ENCODE results near the gene RPS6KA5. TPM values are rescaled to one million over a fixed set of nuclear protein-coding genes. Genes with fewer than 3 reads are reported as not detected.

The RPS6KA5 gene
- total and polyA plus RNA-seq, 7 experiments from 2014 or later, result 17.7 to 43.5 (median 34.1) TPM

DNA sequence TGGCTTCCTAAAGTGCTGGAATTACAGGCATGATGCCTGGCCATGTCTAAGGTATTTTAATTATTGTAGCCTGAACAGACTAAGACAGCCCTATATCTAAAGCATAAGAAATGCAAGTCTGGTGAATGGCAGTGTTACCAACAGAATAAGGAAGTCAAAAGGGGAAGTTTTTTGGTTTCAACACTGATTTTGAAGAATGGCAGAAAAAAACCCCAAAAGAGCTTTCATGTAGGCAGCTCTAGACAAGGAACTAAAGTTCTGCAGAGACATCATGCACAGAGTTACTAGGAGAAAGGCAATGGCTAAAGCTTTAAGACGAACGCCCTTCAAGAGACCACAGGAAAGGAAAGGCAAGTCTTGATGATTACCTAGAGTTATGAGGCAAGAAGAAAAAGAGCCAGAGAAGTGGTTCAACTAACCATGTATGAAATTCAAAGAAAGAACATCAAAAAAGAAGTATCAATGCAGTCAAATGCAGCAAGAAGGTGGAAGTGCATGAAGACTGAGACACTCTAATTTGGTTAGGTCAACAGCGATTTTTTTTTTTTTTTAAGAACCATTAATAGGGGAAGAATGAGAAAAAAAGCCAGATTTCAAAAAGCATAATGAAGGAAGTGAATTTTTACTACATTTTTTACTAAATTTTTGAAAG, 50.8 kb downstream of the RPS6KA5 start:
- peaks cover 30 to 49% (median 44%) of the 10 kb centered on the region in 7 donors for H3K4me1 Mint-ChIP-seq
- DNase-seq (peak in 7 of 9 donors; percentile 17 to 60 (median 33)), ATAC-seq (peak; percentile 86)
- intact Hi-C loops (cut with micrococcal nuclease), result loop anchor here (2.0 to 5.0 kb wide), 2 partner anchors 13 to 48 kb away; no protein-coding TSS in a partner anchor
- Histone ChIP-seq H3K4me3 (ENCODE audit: low read length) (no peak overlapping the region), H3K27me3 (ENCODE audit: control insufficient read depth in 2 of 2, insufficient read depth in 2 of 2, low read length in 2 of 2) (no peaks in the 10 kb centered on the region), H3K4me1 (ENCODE audit: control insufficient read depth in 2 of 2, insufficient read depth in 2 of 2, low read length in 2 of 2) (peaks cover 0 to 28% of the 10 kb centered on the region in 2 donors), H3K36me3 (ENCODE audit: control insufficient read depth in 2 of 3, insufficient read depth in 3 of 3, low read length in 3 of 3) (no peaks in the 10 kb centered on the region), H3K9me3 (ENCODE audit: control insufficient read depth in 2 of 3, low read length in 3 of 3) (no peaks in the 10 kb centered on the region), H3K27ac (ENCODE audit: low read depth, low read length) (no peak overlapping the region)
- ChIA-PET POLR2A (interaction anchor here (0.6 to 1.0 kb wide), 5 partner anchors 9 to 277 kb away, joined by 3 to 5 read pairs (median 3); no protein-coding TSS in a partner anchor), CTCF (no interaction called here)
- H3K36me3 Mint-ChIP-seq, result peaks cover 0 to 30% (median 0%) of the 10 kb centered on the region in 5 donors
- no peaks in the 10 kb centered on the region for H3K27me3 Mint-ChIP-seq
- H3K4me3 Mint-ChIP-seq, result peak overlapping the region in 9 of 10 donors; percentile 26 to 77 (median 62)
- peak overlapping the region; percentile 29 to 81 (median 46) for H3K27ac Mint-ChIP-seq
- H3K9me3 Mint-ChIP-seq, result peaks cover 0 to 2% (median 0%) of the 10 kb centered on the region in 11 donors

DNA sequence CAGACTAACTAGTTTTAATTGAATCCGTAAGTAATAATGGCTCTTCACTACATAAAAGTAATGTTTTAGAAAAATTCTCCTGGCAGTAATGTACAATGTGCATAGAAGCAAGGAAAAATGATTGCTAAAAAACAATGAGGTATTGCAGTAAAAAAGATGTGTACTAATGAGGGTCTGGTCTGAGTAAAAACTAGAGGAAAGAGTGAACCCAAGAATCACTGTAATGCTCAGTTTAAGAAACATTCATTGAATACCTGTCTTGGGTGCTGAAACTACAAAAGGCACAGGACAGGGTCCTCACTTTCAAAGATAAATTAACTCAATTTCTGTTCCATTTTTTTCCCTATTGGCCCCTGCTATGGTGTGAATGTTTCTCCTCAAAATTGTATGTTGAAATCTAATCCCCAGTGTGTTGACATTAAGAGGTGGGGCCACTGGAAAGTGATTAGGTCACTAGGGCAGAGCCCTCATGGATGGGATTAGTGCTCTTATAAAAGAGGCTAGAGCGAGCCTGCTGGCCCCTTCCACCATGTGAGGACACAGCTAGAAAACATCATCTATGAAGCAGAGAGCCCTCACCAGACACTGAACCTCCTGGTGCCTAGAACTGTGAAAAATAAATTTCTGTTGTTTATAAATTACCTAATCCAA, 51.6 kb downstream of the RPS6KA5 start:
- POLR2A ChIA-PET, result interaction anchor here (0.8 kb wide), 1 partner anchor 14 kb away, joined by 5 read pairs; no protein-coding TSS in a partner anchor

DNA sequence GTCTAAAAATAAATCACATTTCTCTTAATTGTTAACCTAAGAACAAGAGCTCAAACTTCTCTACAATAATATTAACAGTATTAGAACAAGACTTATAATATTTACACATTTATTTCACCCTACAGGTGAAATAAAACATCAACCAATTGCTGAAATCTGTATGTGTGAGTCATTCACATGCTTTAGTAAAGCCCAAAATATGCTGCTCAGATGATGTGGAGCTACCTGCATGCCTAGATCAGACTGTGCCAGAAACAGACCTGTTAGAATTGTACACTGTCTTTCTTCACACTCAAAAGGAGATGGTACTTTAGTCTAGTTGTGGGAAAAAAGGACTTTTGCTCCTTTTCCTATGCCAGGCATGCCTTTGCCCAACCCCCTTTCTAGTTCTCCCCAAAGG, 54.7 kb downstream of the RPS6KA5 start:
- H3K27ac ChIP-seq (ENCODE audit: low read depth, low read length), result no peak overlapping the region

More for the DNA sequence above, 51.6 kb downstream of the RPS6KA5 start:
- intact Hi-C loops (cut with micrococcal nuclease), result loop anchor here (1.0 to 5.0 kb wide), 3 partner anchors 8 to 48 kb away; no protein-coding TSS in a partner anchor
- peak; percentile 31 for ATAC-seq
- peaks cover 0 to 32% (median 0%) of the 10 kb centered on the region in 5 donors for H3K36me3 Mint-ChIP-seq
- DNase-seq, result no peak
- Histone ChIP-seq H3K27me3 (ENCODE audit: control insufficient read depth in 2 of 2, insufficient read depth in 2 of 2, low read length in 2 of 2) (no peaks in the 10 kb centered on the region), H3K4me1 (ENCODE audit: control insufficient read depth in 2 of 2, insufficient read depth in 2 of 2, low read length in 2 of 2) (peaks cover 0 to 28% of the 10 kb centered on the region in 2 donors), H3K4me3 (ENCODE audit: low read length) (no peak overlapping the region), H3K27ac (ENCODE audit: low read depth, low read length) (no peak overlapping the region), H3K36me3 (ENCODE audit: control insufficient read depth in 2 of 3, insufficient read depth in 3 of 3, low read length in 3 of 3) (no peaks in the 10 kb centered on the region), H3K9me3 (ENCODE audit: control insufficient read depth in 2 of 3, low read length in 3 of 3) (no peaks in the 10 kb centered on the region)
- peak overlapping the region in 7 of 9 donors; percentile 46 to 81 (median 66) for H3K27ac Mint-ChIP-seq
- peaks cover 30 to 49% (median 46%) of the 10 kb centered on the region in 7 donors for H3K4me1 Mint-ChIP-seq
- no peaks in the 10 kb centered on the region for H3K27me3 Mint-ChIP-seq
- H3K9me3 Mint-ChIP-seq, result peaks cover 0 to 2% (median 0%) of the 10 kb centered on the region in 11 donors
- peak overlapping the region in 3 of 10 donors; percentile 6 to 69 (median 35) for H3K4me3 Mint-ChIP-seq
- CTCF ChIA-PET, result no interaction called here

DNA sequence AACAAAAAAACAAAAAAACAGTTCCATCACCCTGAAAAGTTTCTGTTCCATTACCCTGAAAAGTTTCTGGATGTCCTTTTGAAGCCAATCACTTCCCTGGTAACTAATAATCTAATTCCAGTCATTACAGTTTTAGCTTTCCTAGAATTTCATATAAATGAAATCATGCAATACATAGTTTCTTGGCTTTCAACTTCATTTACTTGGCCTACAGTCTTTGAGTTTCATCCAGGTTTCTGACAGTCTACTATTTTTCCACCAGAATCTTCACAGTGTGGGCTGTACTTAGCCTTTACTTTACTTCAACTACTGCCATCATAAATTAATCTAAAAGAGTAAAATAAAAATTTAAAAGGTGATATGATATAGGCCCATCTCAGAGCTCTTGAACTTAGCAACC, 55.5 kb downstream of the RPS6KA5 start:
- H3K9me3 ChIP-seq (ENCODE audit: control insufficient read depth in 2 of 3, low read length in 3 of 3), result no peaks in the 10 kb centered on the region
- no peak overlapping the region for H3K27ac ChIP-seq (ENCODE audit: low read depth, low read length)
- no peaks in the 10 kb centered on the region for H3K36me3 ChIP-seq (ENCODE audit: control insufficient read depth in 2 of 3, insufficient read depth in 3 of 3, low read length in 3 of 3)
- POLR2A ChIA-PET, result interaction anchor here (0.7 kb wide), 1 partner anchor 110 kb away, joined by 3 read pairs; no protein-coding TSS in a partner anchor
- peaks cover 20 to 48% (median 42%) of the 10 kb centered on the region in 7 donors for H3K4me1 Mint-ChIP-seq
- no peak overlapping the region for H3K4me3 Mint-ChIP-seq
- intact Hi-C loops (cut with micrococcal nuclease), result loop anchor here in 1 of 2 donors (5.0 kb wide), 1 partner anchor 52 kb away; no protein-coding TSS in a partner anchor
- DNase-seq (no peak), ATAC-seq (no peak)
- H3K4me3 ChIP-seq (ENCODE audit: low read length), result no peak overlapping the region
- H3K9me3 Mint-ChIP-seq, result no peaks in the 10 kb centered on the region
- peaks cover 0 to 29% (median 0%) of the 10 kb centered on the region in 5 donors for H3K36me3 Mint-ChIP-seq
- peaks cover 0 to 11% of the 10 kb centered on the region in 2 donors for H3K4me1 ChIP-seq (ENCODE audit: control insufficient read depth in 2 of 2, insufficient read depth in 2 of 2, low read length in 2 of 2)
- no peak overlapping the region for H3K27ac Mint-ChIP-seq
- no peaks in the 10 kb centered on the region for H3K27me3 ChIP-seq (ENCODE audit: control insufficient read depth in 2 of 2, insufficient read depth in 2 of 2, low read length in 2 of 2)
- H3K27me3 Mint-ChIP-seq, result no peaks in the 10 kb centered on the region
- CTCF ChIA-PET, result interaction anchor here (0.6 to 1.2 kb wide), 3 partner anchors 14 to 866 kb away, joined by 3 to 4 read pairs (median 3); no protein-coding TSS in a partner anchor

More for the DNA sequence above, 54.7 kb downstream of the RPS6KA5 start:
- DNase-seq, result no peak
- Mint-ChIP-seq H3K4me1 (peaks cover 27 to 55% (median 50%) of the 10 kb centered on the region in 7 donors), H3K4me3 (no peak overlapping the region), H3K27ac (no peak overlapping the region), H3K27me3 (no peaks in the 10 kb centered on the region), H3K36me3 (peaks cover 0 to 33% (median 0%) of the 10 kb centered on the region in 5 donors), H3K9me3 (no peaks in the 10 kb centered on the region)
- Histone ChIP-seq H3K9me3 (ENCODE audit: control insufficient read depth in 2 of 3, low read length in 3 of 3) (no peaks in the 10 kb centered on the region), H3K36me3 (ENCODE audit: control insufficient read depth in 2 of 3, insufficient read depth in 3 of 3, low read length in 3 of 3) (no peaks in the 10 kb centered on the region), H3K27me3 (ENCODE audit: control insufficient read depth in 2 of 2, insufficient read depth in 2 of 2, low read length in 2 of 2) (no peaks in the 10 kb centered on the region), H3K4me3 (ENCODE audit: low read length) (no peak overlapping the region), H3K4me1 (ENCODE audit: control insufficient read depth in 2 of 2, insufficient read depth in 2 of 2, low read length in 2 of 2) (peaks cover 0 to 18% of the 10 kb centered on the region in 2 donors)
- ChIA-PET POLR2A (interaction anchor here (0.7 kb wide), 1 partner anchor 109 kb away, joined by 3 read pairs; no protein-coding TSS in a partner anchor), CTCF (interaction anchor here (0.6 to 1.2 kb wide), 2 partner anchors 168 to 866 kb away, joined by 3 read pairs; no protein-coding TSS in a partner anchor)
- intact Hi-C loops (cut with micrococcal nuclease), result loop anchor here in 1 of 2 donors (5.0 kb wide), 1 partner anchor 52 kb away; no protein-coding TSS in a partner anchor
- ATAC-seq, result no peak

DNA sequence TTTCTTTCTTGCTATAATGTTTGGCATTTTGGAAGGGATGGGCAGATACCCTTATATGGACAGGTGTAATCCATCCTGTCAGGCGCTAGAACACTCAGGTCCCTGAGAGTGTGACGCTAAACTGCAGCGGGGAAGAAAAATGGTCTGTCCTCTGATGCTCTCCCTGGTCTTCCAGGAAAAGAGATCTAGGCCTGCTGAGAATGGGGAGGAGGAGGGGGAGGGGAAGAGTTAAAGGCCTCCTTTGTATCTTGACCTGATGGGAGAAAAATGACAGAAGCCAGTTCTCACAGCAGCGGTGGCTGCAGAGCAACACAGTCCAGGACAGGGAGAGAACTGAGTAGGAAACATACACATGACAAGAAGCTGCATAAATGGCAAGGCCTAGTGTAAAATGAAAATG, 61.1 kb downstream of the RPS6KA5 start:
- peak overlapping the region in 1 of 9 donors; percentile 5 for H3K27ac Mint-ChIP-seq

DNA sequence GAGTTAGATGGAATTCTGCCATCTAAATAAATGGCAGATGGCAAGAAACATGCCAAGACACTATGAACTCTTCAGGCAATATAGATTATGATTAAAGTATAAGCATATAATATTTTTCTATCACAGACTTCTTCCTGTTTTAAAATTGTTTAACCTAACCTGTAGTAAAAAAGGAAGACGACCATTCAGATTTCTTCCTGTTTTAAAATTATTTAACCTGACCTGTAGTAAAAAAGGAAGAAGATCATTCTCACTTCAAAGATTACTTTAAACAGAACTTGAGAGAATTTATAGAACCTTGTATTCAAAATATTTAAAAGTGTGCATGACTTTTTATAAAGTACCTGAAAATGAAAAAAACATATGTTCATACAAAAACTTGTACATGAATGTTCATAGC, 63.5 kb downstream of the RPS6KA5 start:
- ChIA-PET CTCF (no interaction called here), POLR2A (no interaction called here)
- no peak overlapping the region for H3K27ac ChIP-seq (ENCODE audit: low read depth, low read length)
- DNase-seq (no peak), ATAC-seq (no peak)
- H3K4me3 Mint-ChIP-seq, result no peak overlapping the region
- peaks cover 0 to 4% (median 0%) of the 10 kb centered on the region in 3 experiments for H3K36me3 ChIP-seq (ENCODE audit: control insufficient read depth in 2 of 3, insufficient read depth in 3 of 3, low read length in 3 of 3)
- H3K27ac Mint-ChIP-seq, result no peak overlapping the region
- H3K36me3 Mint-ChIP-seq, result peaks cover 0 to 50% (median 36%) of the 10 kb centered on the region in 5 donors
- no peaks in the 10 kb centered on the region for H3K9me3 ChIP-seq (ENCODE audit: control insufficient read depth in 2 of 3, low read length in 3 of 3)
- H3K4me1 Mint-ChIP-seq, result peaks cover 0 to 31% (median 8%) of the 10 kb centered on the region in 7 donors
- H3K4me1 ChIP-seq (ENCODE audit: control insufficient read depth in 2 of 2, insufficient read depth in 2 of 2, low read length in 2 of 2), result no peaks in the 10 kb centered on the region
- no peaks in the 10 kb centered on the region for H3K9me3 Mint-ChIP-seq
- no peaks in the 10 kb centered on the region for H3K27me3 Mint-ChIP-seq
- H3K4me3 ChIP-seq (ENCODE audit: low read length), result no peak overlapping the region
- no peaks in the 10 kb centered on the region for H3K27me3 ChIP-seq (ENCODE audit: control insufficient read depth in 2 of 2, insufficient read depth in 2 of 2, low read length in 2 of 2)
- intact Hi-C loops (cut with micrococcal nuclease), result no loop called here

More for the DNA sequence above, 61.1 kb downstream of the RPS6KA5 start:
- H3K9me3 ChIP-seq (ENCODE audit: control insufficient read depth in 2 of 3, low read length in 3 of 3), result no peaks in the 10 kb centered on the region
- ChIA-PET CTCF (no interaction called here), POLR2A (interaction anchor here (0.7 kb wide), 1 partner anchor 11 kb away, joined by 3 read pairs; no protein-coding TSS in a partner anchor)
- no peak for DNase-seq
- H3K4me3 ChIP-seq (ENCODE audit: low read length), result no peak overlapping the region
- Mint-ChIP-seq H3K27me3 (no peaks in the 10 kb centered on the region), H3K4me3 (no peak overlapping the region), H3K36me3 (peaks cover 0 to 34% (median 24%) of the 10 kb centered on the region in 5 donors), H3K4me1 (peaks cover 0 to 28% (median 12%) of the 10 kb centered on the region in 7 donors), H3K9me3 (no peaks in the 10 kb centered on the region)
- H3K27me3 ChIP-seq (ENCODE audit: control insufficient read depth in 2 of 2, insufficient read depth in 2 of 2, low read length in 2 of 2), result no peaks in the 10 kb centered on the region
- intact Hi-C loops (cut with micrococcal nuclease), result no loop called here
- H3K36me3 ChIP-seq (ENCODE audit: control insufficient read depth in 2 of 3, insufficient read depth in 3 of 3, low read length in 3 of 3), result peaks cover 0 to 4% (median 0%) of the 10 kb centered on the region in 3 experiments
- H3K4me1 ChIP-seq (ENCODE audit: control insufficient read depth in 2 of 2, insufficient read depth in 2 of 2, low read length in 2 of 2), result no peaks in the 10 kb centered on the region
- ATAC-seq, result no peak
- no peak overlapping the region for H3K27ac ChIP-seq (ENCODE audit: low read depth, low read length)

All from naive thymus-derived CD4-positive, alpha-beta T cell (primary cell).